LoVo (cell line): ENCODE results near the gene PRKCE.
A peak's percentile ranks its signal among the peaks of the same experiment; 100 is the strongest.

ENCODE experiments used
- DNase-seq: peaks from one replicate; pipeline ENCODE4 v3.0.0-alpha.2; 2016; ENCODE audit warnings: low spot score

Gene PRKCE

DNA sequence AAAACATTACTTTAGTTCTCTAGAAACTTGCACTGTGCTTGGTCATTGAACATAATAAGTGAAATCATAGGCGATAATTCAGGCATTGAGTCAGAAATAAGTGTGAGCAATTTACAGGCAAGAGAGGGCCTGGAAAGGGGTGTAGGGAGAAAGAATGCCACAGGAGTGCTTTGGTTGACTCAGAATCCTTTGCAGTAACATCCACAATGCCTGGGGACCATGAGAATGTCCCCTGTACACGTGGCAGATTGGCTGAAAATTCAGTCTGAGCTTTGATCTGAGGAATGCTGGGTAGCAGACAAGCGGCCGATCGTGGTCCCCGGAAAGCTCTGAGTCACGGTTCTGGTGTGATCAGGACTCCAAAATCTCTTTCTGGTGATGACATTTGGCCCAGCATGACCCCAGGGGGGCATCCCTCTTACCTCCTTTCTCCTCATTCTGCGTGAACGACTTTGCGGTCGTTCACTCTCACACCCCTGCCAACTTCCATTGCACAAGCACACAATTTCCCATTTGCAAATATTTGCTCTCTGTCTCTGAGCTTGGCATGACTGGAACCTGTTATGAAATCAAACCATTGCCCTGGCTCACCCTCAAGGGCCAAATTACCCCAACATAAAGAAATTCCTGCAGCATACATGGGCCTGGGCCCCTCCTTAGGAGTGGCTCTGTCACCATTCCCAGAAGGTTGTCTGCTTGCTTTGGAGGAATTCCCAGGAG, 340.7 kb downstream of the PRKCE start:
- peak; percentile 91 for DNase-seq

DNA sequence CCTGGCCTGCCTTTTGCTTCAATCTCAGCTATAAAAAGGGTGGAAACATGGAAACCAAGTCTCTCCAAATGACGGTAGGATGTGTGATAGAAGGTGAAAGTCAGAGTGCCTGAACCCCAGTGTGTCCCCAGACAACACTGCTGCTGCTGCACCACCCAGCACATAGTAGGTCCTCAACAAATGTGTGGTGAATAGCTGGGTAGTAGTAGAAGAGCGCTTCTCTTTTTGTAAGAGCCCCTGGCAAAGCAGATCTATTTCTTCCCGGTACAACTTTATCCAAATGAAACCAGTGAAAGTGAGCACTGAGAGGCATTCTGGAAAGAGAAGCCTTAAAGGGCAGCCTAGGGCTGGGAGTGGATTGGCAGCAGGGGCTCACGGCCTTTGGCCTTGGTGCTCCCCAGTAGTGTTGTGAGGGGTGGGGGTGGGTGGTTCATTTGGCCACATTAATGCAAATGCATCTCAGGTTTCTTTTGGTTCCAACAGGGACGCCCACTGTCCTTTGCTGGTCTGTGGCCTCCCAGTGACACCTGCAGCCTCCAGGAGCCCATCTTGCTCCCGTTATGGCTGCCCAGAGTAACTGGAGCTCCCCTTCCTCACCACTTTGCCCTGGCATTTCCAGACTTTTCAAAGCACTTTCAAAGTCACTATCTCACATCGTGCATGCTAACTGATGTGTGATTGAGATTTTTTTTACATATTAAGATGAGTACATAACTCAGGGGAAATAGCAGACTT, 341.4 kb downstream of the PRKCE start:
- no peak for DNase-seq

DNA sequence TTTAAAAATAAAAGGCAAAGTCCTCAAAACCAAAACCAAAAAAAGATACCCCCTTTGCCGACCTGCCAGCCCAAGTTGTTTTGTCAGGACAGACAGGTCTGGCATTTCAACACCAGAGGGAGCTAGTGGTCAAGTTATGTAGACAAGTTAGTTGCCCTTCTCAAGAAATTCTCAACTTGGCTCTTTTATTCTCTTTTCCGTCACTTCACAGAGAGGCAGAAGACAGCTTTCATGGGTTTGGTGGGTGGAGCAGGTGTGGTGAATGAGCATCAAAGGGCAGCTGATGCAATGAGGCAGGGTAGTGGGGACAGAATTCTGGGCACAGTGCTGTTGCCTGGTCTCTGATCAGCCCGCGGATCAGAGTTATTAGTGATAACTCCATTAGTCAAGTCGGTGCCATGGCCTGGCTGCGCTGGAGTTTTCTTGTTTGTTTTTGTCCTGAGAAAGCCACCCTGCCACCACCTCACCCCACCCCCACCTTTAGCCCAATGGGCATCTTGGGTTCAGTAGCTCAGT, 342.1 kb downstream of the PRKCE start:
- DNase-seq, result peak; percentile 75

DNA sequence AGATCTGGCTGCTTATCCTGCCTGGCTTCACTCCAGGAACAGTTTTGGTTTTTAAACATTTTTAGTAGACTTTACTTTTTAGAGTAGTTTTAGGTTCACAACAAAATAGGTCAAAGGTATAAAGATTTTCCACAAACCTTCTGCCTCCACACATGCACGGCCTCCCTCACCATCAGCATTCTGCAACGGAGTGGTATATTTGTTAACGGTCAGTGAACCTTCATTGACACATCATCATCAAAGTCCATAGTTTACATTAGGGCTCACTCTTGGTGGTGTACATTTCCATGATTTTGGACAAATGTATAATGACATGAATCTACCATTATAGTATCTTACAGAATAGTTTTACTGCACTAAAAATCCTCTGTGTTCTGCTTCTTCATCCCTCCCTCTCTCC, 342.6 kb downstream of the PRKCE start:
- no peak for DNase-seq

DNA sequence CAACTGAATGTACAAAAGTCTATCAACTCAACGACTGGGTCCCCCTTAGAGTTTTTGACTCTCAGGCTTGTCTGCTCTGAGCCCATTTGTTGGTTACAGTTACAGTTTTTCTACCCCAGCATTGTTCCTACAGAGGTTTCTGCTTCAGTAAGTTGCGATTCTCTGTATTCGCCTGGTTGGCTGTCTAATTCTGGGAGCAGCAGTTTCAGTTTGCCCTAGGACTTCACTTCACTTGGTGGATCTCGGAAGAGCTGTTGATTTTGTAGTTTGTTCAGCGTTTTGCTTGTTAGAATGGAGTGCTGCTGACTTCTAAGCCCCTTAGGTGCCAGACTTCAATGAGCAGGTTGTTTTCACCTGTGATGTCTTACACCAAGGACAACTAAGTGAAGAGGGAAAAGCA, 349.2 kb downstream of the PRKCE start:
- no peak for DNase-seq

DNA sequence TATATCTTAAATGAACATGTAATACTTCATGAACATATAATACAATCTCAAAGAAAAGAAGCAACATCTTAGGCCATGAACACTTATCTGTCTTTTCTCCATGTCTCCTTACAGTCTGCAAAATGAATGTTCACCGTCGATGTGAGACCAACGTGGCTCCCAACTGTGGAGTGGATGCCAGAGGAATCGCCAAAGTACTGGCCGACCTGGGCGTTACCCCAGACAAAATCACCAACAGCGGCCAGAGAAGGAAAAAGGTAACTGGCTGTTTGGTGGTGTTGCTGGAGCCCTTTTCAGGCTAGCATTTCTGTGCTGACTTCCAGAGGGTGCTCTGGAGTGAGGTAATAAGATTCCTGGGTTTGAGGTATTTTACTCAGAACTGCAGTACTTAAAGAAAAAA, 349.8 kb downstream of the PRKCE start:
- no peak for DNase-seq

DNA sequence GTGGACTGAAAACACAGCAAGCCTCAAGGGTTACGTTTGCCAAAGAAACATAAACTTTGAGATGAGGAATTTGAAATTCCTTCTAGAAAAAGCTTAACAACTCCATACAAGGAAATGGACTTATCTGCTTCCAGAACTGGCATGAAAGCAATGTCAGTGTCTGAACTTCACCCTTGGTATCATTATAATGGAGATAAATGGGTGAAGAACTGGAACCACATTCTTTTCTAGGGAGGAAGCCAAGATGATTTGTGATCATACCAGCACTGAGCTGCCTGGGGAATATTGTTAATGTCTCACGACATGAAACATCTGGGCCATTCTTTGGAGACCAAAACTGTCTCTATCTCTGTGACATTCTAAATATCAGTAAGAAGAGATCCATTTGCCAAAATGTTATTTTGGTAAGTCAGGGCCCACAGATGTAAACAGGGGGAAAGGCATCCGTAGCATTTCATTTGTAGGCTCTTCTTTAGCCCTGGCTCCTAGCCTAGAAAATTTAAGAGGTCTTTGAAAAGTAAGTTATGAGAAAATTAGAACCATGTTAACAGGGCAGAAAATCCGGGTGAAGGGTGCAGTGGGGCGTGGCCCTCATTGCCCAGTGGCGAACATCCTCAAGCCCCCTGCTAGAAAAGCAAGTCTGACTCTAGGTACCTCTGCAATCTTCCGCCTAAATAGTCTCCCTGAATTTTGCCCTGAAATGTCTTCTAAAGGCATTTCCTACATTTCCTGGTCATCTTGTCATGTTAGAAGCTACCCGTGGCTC, 350.4 kb downstream of the PRKCE start:
- DNase-seq, result no peak

DNA sequence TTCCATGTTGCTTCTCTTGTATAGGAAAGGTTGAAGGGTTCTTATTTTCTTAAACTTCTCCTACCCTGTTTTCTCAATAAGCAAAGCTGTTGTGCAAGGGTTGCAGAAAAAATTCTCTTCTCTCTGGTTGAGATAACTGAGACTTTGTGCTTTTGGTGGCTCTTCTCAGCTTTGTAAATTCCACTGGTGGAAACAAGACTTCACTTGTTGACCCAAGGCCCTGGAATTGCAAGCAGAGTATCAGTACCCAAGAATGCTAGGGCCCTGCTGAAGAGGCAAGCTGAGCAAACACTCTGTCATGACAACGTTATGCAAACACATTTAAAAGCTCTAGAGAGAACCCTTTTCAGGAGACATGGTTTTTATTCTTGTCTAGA, 351.0 kb downstream of the PRKCE start:
- no peak for DNase-seq

DNA sequence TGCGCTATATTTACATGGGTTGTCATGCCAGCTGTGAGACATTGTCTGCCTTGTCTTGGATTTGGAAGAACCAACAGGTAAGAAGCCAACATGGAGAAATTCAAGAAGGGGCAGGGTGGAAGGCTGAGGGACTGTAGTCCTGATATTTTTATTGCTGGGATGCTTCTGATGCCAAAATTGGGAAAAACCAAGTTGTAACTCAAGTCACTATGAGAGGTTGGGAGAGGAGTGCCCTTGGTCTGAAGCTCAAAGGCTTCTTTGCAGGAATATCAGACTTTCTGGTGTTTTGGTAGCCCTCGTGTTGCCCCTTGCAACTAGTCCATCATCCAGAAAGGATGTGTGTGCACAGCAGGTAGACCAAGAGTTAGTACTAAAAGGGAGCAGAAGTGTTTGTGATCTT, 351.5 kb downstream of the PRKCE start:
- no peak for DNase-seq

DNA sequence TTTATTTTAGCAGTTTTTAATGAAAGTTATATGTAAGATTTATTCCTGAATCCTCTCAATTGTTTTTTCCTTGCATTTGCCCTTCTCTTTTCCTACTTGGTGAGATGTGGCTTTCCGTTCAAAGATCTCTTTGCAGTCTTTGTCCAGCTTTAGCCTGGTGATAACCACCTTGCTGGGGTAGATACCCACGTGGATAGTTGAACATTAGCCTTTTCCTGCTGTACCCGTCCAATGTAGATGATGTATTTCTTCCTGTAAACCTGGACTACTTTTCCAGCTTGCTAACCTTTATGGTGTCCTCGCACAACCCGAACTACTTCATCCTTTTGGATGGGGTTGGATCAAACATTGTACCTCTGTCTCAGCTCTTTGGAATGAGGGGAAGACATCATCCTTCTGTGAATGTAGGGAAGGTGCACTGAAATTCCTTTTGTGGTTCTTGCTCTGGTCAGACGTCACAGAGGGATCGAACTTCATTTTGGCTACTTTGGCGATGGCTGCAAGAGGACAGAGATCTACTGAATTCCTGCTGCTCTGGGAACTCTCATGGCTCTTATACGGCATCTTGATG, 352.5 kb downstream of the PRKCE start:
- DNase-seq, result no peak

DNA sequence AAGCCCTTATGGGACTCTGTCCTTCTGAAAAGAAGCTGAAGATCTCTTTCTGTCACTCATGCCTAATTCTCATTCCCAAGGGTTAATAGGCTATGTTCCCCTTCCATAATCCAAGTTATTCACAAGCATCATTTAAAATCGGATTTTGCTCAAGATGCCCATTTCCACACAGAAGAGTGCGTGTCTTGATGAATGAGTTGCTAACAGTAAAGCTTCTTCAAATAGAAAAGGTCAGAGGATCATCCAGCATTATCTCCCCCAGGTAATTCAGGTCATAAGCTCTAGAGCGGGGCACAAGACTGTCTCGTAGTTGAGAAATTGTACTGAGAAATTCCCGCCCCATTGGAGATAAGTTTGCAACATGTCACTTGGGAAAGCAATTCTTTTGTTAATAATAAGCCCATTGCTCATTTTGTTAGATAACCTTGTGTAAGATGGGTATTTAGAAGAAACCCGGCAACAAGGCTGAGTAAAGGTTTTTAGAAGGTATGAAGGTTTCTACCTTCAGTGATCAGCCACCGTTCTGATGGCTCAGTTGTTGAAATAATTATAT, 355.1 kb downstream of the PRKCE start:
- no peak for DNase-seq

DNA sequence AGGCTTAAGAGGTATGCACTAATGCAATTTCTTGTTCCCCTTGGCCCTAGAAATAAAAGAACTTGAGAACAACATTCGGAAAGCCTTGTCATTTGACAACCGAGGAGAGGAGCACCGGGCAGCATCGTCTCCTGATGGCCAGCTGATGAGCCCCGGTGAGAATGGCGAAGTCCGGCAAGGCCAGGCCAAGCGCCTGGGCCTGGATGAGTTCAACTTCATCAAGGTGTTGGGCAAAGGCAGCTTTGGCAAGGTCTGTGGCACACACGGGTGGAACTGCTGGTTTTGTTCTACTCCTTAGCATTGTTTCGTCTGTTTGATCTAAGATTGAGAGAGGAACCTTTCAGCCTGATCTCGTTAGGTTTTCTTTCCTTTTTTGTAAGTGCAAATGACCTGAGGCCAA, 355.9 kb downstream of the PRKCE start:
- DNase-seq, result no peak

DNA sequence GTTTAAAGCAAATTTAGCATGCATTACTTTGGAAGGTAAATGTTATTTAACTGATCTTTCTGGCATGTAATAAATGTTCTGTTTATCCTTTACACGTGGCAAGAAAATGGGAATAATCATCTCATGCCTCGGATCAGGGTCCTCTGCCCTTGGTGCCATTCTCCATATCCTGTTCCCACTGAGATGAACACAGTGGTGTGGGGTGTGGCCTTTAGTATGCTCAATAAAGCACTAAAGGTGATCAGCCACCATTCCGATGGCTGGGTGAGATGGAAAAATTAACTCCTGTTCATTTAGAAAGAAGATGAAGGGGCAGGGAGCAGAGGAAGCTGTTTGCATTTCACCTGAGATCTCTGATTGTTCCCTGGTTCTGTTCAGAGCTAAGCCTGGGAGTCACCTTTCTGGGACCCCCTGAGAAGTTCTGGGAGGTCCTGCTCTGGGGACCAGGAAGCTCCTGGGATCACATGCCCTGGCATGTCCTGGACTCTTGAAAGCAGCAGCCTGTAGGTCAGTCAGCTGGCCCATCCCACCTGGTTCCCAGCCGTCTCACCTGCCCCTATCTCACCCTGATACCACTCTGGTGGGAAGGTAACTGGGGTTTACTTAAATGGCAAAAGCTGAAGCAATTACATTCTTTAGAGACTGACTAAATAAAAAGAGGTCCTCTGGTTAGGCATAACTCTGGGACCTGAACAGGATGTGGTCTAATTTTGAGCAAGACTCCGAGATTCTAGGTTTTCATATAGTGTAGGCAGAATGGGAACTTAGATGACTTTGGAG, 356.8 kb downstream of the PRKCE start:
- DNase-seq, result no peak

DNA sequence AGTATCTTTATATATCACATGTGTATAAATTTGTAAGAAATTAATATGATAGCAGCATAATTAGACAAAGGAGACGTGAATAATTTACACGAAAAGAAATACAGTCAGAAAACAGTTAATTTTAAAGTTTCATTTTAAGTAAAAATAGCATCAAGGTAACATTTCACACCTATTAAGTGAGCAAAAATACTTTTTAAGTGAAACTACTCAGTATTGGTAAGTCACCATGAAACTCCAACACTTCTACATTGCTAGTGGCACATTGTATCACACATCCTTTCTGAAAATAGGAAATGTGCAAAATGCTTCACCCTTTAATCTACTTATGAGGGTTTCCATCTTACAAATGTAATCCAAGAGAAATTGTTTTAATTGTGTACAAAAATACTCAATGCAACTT, 357.8 kb downstream of the PRKCE start:
- no peak for DNase-seq

DNA sequence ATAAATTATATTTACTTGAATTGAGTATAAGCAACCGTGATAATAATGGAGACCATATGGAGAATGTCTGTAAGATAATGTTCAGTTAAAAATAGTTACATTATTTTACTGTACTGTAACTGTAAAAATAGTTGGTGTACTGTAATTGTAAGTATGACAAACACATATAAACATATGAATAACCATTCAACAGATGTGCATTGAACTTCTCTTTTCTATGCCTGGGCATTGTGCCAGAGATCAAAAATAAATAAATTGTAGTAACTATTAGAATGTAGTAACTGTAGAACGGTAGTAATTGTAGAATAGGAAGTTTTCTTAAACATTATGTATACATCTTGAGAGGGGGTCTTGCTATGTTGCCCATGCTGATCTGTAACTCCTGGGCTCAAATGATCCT, 358.3 kb downstream of the PRKCE start:
- DNase-seq, result no peak

DNA sequence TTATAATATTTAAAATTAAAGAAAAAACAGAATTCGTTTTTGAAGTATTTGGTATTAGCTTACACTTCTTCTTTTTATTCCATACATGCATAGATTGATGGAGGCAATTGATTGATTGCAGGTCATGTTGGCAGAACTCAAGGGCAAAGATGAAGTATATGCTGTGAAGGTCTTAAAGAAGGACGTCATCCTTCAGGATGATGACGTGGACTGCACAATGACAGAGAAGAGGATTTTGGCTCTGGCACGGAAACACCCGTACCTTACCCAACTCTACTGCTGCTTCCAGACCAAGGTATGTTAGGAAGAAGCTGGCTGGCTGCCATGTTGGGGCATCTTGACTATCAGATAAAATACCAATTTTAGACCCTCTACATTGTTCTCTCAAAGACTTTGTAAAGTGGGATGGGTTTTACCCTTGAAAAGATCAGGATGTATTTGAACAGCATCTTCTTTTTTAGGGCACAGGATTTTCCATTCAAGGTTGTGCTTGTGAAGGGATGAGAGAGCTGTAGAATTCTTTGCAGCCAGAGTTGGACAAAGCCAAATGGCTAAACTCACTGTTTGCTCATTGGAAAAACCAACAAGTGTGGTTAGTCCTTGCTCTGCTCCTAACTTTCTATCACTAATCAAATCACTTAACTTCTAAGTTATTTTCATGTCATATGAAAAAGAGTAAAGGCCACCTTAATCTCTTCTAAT, 358.9 kb downstream of the PRKCE start:
- DNase-seq, result no peak

DNA sequence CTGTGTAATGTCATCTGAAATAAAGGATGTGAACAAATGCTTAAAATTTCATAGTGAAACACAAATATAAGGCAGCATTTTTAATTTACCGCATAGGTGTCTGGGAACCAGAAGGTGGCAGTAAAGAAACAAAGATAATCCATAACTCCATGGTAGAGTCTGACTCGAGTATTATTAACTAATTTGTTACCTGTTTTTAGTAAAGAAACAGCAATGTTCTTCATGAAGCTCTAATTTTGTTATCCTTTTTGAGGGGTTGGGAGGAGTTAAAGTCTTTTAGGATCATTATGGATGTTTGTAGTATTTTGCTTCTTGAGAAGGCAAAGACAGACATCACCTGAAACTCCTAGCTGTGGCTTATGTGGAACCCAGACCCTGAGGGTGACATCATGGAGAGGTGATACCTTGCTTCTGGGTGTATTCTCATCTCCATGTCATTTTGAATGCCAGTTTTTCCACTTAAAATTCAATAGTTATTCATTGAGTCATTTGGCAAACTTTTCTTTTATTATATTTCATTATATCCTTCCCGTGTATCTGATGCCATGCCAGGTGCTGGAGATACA, 359.5 kb downstream of the PRKCE start:
- peak; percentile 35 for DNase-seq

DNA sequence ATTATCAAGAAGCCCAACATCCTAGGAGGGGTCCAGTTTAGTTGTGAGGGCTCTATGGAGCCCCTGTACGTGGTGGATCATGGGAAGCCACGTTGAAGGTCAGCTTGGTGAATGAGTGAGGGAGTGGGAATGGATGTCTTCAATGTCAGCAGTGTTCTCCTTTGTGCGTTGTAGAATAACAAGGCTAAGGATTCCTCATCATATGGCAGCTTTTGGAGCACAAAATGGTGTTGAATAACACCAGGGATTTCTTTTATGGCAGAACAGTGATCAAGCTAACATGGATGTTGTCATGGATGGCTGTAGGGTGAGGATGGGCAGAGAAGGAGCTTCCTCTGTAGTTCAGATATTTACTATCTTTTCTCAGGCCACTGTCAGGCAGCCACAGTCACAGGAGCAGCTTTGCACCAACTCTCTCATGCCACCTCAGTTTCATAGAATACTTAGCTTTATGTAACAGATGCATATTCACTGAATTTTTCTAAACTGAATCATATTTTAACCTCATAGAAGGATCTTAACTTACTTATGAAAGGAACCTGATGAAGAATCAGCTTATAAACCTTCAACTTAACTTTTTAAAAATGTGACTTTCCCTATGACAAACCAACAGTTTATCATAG, 361.3 kb downstream of the PRKCE start:
- DNase-seq, result no peak

DNA sequence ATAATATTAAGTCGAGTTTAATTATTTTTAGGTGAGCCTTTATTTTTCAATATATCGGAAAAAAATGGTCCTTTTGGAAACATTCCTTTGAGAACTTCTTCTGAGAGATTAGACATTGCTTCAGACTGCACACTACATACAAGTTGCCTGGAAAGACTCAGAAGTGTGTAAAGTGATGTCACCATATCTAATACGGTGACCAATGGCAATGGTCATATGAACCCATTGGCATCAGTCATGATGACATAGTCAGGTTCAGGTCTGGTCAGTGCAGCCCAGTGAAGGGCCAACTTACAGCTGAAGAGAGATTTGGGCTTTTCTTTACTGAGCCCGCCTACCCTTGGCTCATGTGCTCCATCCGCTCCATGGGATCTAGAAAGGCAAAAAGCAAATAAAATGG, 362.3 kb downstream of the PRKCE start:
- no peak for DNase-seq
